K562 (cell line): ENCODE data around the gene DOCK8. TPM values are rescaled to one million over a fixed set of nuclear protein-coding genes. Genes with fewer than 3 reads are reported as not detected.

Experiments used
- ATAC-seq: fragments of 200-7000 bp; cut with Tn5 transposase; 3 replicates; pipeline ENCODE4 v1.9.1; 2020; ENCODE audit warnings: moderate library complexity
- BruUV-seq: library from RNA; stranded (reverse); fragments of 400-500 nt; replicated peaks from 2 replicates; lab custom pipeline; 2021; lab: Mats Ljungman, UMichigan
- CTCF ChIA-PET: fragments of 300-600 bp; formaldehyde crosslinking; extraction: SDS; loops from one replicate; lab custom pipeline; 2021; ENCODE audit warnings: low intra/inter-chr PET ratio; lab: Yijun Ruan, JAX
- POLR2A ChIA-PET: fragments of 300-600, 350-650 bp; sonication (Branson Sonifier 250); formaldehyde crosslinking; extraction: SDS; loops from one replicate; lab custom pipeline; 2021; ENCODE audit warnings: antibody characterized with exemption, inconsistent platforms; lab: Yijun Ruan, JAX
- DNase-seq, 4 experiments: peaks; one replicate each; pipeline versions ENCODE4 v3.0.0 to v3.0.0-alpha.2; 2011 to 2018; ENCODE audit warnings: low spot score in 3 of 4, mixed read lengths in 3 of 4; ENCODE audit errors: extremely low read depth in 1 of 4
- FAIRE-seq: peaks from 2 replicates; lab custom pipeline; 2011; peaks lifted over from hg19 to GRCh38; lab: Jason Lieb, UNC
- H2AFZ ChIP-seq: 2 replicates; pipeline ENCODE4 v1.6.0; 2011; ENCODE audit warnings: low read depth, low read length, control low read depth, inconsistent platforms
- H3K27ac ChIP-seq: fragments of 200-600 bp; 3 replicates; pipeline ENCODE4 v1.8.0; 2011; ENCODE audit warnings: low read depth, mild to moderate bottlenecking, control low read depth, inconsistent platforms, low read length, moderate library complexity, mixed read lengths; ENCODE audit errors: extremely low read depth
- H3K27me3 ChIP-seq, 2 experiments: fragments of 300-600 bp in 1 of 2; 2 replicates in 1 of 2; 3 replicates in 1 of 2; pipeline versions ENCODE4 v1.6.0 to v1.8.0; 2011; ENCODE audit warnings: inconsistent platforms in 2 of 2, low read length in 2 of 2, mild to moderate bottlenecking in 1 of 2, mixed read lengths in 1 of 2, moderate library complexity in 1 of 2; ENCODE audit not compliant: control insufficient read depth in 2 of 2, insufficient read depth in 2 of 2
- H3K36me3 ChIP-seq: fragments of 300-600 bp; 3 replicates; pipeline ENCODE4 v1.8.0; 2011; ENCODE audit warnings: mild to moderate bottlenecking, low read length, inconsistent platforms; ENCODE audit not compliant: control insufficient read depth, insufficient read depth
- H3K4me1 ChIP-seq, 2 experiments: fragments of 200-600 bp in 1 of 2; replicated peaks in 1 of 2; 2 replicates in 1 of 2; 3 replicates in 1 of 2; pipeline versions ENCODE4 v1.5.1 to v1.8.0; 2011; ENCODE audit warnings: inconsistent platforms in 2 of 2, low read length in 2 of 2, mild to moderate bottlenecking in 1 of 2, mixed read lengths in 1 of 2, moderate library complexity in 1 of 2; ENCODE audit not compliant: control insufficient read depth in 2 of 2, insufficient read depth in 2 of 2
- H3K4me2 ChIP-seq: 2 replicates; pipeline ENCODE4 v1.6.1; 2011; ENCODE audit warnings: low read length, control low read depth, inconsistent platforms, mixed read lengths; ENCODE audit not compliant: insufficient read depth
- H3K4me3 ChIP-seq: fragments of 200-600 bp; sonication (generic), shearing (Covaris generic); 2 replicates; pipeline ENCODE4 v1.5.1; 2016; ENCODE audit warnings: control low read depth, inconsistent platforms
- H3K79me2 ChIP-seq: fragments of 200-600 bp; 3 replicates; pipeline ENCODE4 v1.8.0; 2011; ENCODE audit warnings: low read length, inconsistent platforms; ENCODE audit not compliant: control insufficient read depth, insufficient read depth
- H3K9ac ChIP-seq, 2 experiments: 2 replicates each; pipeline versions ENCODE4 v1.6.0 to v1.6.1; 2011; ENCODE audit warnings: low read depth in 2 of 2, low read length in 2 of 2, control low read depth in 1 of 2, inconsistent platforms in 1 of 2, mild to moderate bottlenecking in 1 of 2, mixed read lengths in 1 of 2; ENCODE audit not compliant: insufficient read depth in 1 of 2
- H3K9me1 ChIP-seq: one replicate; pipeline ENCODE4 v1.6.0; 2011; ENCODE audit warnings: inconsistent platforms, mild to moderate bottlenecking, low read length, moderate library complexity; ENCODE audit not compliant: control insufficient read depth, insufficient read depth
- H3K9me3 ChIP-seq: replicated peaks from 2 replicates; pipeline ENCODE4 v1.5.1; 2011; ENCODE audit warnings: low read depth, low read length, inconsistent platforms; ENCODE audit not compliant: control insufficient read depth, insufficient read depth
- H4K20me1 ChIP-seq: replicated peaks from 2 replicates; pipeline ENCODE4 v1.6.1; 2011; ENCODE audit warnings: low read length, inconsistent platforms, mixed read lengths; ENCODE audit not compliant: control insufficient read depth, insufficient read depth
- CAMTA2 ChIP-seq: fragments of 250-450 bp; sonication (Bioruptor Pico); conservative IDR thresholded peaks from 2 replicates; pipeline ENCODE4 v1.5.1; 2022
- EP300 ChIP-seq: IDR thresholded peaks from 2 replicates; pipeline ENCODE4 v1.6.1; 2012; ENCODE audit warnings: low read length, improper control_type of control experiment
- NFE2L1 ChIP-seq: fragments of 450-650 bp; IDR thresholded peaks from 2 replicates; pipeline ENCODE4 v1.6.1; 2016; ENCODE audit warnings: missing genetic modification characterization, low read depth, mild to moderate bottlenecking, missing compliant biosample characterization, moderate library complexity, borderline replicate concordance
- POLR2B ChIP-seq: fragments of 450-650 bp; IDR thresholded peaks from 2 replicates; pipeline ENCODE4 v1.6.1; 2018; ENCODE audit warnings: low read depth; ENCODE audit not compliant: partially characterized antibody
- SMAD4 ChIP-seq: fragments of 250-450 bp; sonication (Bioruptor Pico); conservative IDR thresholded peaks from 2 replicates; pipeline ENCODE4 v1.8.0; 2021; ENCODE audit warnings: inconsistent platforms, mild to moderate bottlenecking, moderate library complexity
- TRIM28 ChIP-seq: fragments of 450-650 bp; IDR thresholded peaks from 2 replicates; pipeline ENCODE4 v1.6.1; 2017
- WHSC1 ChIP-seq: IDR thresholded peaks from one replicate; pipeline ENCODE4 v1.6.1; 2012; ENCODE audit warnings: low read length, control low read depth, inconsistent platforms
- ZNF133 ChIP-seq: fragments of 250-450 bp; sonication (Bioruptor Pico); IDR thresholded peaks from 2 replicates; pipeline ENCODE4 v1.4.0; 2020; ENCODE audit warnings: mild to moderate bottlenecking
- ZNF143 ChIP-seq: sonication (generic); formaldehyde crosslinking; IDR thresholded peaks from 2 replicates; pipeline ENCODE4 v1.9.0; 2022; ENCODE audit warnings: mild to moderate bottlenecking, missing genetic modification reagents
- ZNF584 ChIP-seq: fragments of 200-800 bp; sonication (Bioruptor generic); IDR thresholded peaks from 2 replicates; pipeline ENCODE4 v1.6.1; 2016; ENCODE audit warnings: low read depth, mild to moderate bottlenecking, missing genetic modification characterization, missing compliant biosample characterization
- WGBS: fragments of 100-300 bp; shearing (Covaris generic); methylation state at CpG from one replicate; pipeline ENCODE4 v1.1.6; 2016; ENCODE audit warnings: low coverage, mixed read lengths; ENCODE audit not compliant: insufficient coverage; ENCODE audit errors: missing lambda C conversion rate; 5-methylcytosine and 5-hydroxymethylcytosine counted together
- in situ Hi-C: fragments of 300-500 bp; cut with MboI; formaldehyde crosslinking; loops from 4 replicates; pipeline ENCODE4 v1.15.0; 2018; ENCODE audit warnings: inconsistent platforms, mixed read lengths
- intact Hi-C: fragments of 100-400 bp; cut with micrococcal nuclease; formaldehyde crosslinking; loops from 2 replicates; pipeline ENCODE4 v1.14.2; 2022
- polyA plus RNA-seq, 8 experiments: library from polyadenylated mRNA; depleted of rRNA in 4 of 8; stranded (reverse) in 5 of 8; unstranded in 3 of 8; fragments of >200 nt; fragmentation: Nextera tagmentation in 2 of 8; fragmentation: Illumina TruSeq in 1 of 8; extraction: Ambion mirVana in 2 of 8; extraction: Trizol in 1 of 8; gene quantifications; 2 replicates each; pipeline versions ENCODE4 v1.2.1 to v1.2.3, GENCODE V29; 2011 to 2014; ENCODE audit warnings: inconsistent platforms in 1 of 8, missing spikeins in 1 of 8
- total RNA-seq, 7 experiments: library from RNA; depleted of rRNA in 6 of 7; stranded (reverse); fragments of >200 nt in 6 of 7; fragmentation: Illumina TruSeq in 2 of 7; extraction: Trizol in 2 of 7; gene quantifications; 2 replicates each; pipeline versions ENCODE4 v1.2.1 to v1.2.3, GENCODE V29; 2011 to 2021; ENCODE audit warnings: low replicate concordance in 1 of 7
- TF ChIP-seq, protein P1 (sequence below): IDR thresholded peaks from 2 replicates; pipeline ENCODE4 v1.6.1; 2011; ENCODE audit warnings: borderline replicate concordance, low read depth, mild to moderate bottlenecking, moderate library complexity, low read length; ENCODE audit not compliant: insufficient read depth, poor library complexity, severe bottlenecking
- TF ChIP-seq, protein P2 (sequence below): fragments of 450-650 bp; IDR thresholded peaks from 2 replicates; pipeline ENCODE4 v1.6.1; 2017; ENCODE audit warnings: antibody characterized with exemption

DOCK8 gene
- total and polyA plus RNA-seq, 9 of the 15 experiments (the other 6 are each of a cell fraction or from before 2014, with no cell fraction given), result 14.4 to 53.8 (median 25.1) TPM

DNA sequence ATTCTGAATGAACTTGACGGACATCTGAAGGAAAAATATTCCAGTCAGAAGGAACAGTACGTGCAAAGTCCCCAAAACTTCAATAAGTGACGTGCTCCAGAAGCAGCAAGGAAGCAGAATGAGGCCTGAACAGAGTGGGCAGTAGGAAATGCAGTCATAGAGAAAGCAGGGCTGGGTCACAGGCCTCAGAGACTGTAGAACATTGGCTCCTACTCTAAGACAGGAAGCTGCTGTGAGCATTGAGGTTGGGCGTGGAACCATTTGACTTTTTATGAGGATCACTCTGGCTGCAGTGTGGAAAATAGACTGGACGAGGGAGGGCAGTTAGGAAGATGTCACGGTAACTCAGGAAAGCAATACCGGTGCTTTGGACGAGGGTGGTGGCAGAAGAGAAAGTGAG, 64.0 kb downstream of the DOCK8 start (continued):
- TF ChIP-seq, protein P1, sequence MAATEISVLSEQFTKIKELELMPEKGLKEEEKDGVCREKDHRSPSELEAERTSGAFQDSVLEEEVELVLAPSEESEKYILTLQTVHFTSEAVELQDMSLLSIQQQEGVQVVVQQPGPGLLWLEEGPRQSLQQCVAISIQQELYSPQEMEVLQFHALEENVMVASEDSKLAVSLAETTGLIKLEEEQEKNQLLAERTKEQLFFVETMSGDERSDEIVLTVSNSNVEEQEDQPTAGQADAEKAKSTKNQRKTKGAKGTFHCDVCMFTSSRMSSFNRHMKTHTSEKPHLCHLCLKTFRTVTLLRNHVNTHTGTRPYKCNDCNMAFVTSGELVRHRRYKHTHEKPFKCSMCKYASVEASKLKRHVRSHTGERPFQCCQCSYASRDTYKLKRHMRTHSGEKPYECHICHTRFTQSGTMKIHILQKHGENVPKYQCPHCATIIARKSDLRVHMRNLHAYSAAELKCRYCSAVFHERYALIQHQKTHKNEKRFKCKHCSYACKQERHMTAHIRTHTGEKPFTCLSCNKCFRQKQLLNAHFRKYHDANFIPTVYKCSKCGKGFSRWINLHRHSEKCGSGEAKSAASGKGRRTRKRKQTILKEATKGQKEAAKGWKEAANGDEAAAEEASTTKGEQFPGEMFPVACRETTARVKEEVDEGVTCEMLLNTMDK, result no peak
- TF ChIP-seq, protein P2, sequence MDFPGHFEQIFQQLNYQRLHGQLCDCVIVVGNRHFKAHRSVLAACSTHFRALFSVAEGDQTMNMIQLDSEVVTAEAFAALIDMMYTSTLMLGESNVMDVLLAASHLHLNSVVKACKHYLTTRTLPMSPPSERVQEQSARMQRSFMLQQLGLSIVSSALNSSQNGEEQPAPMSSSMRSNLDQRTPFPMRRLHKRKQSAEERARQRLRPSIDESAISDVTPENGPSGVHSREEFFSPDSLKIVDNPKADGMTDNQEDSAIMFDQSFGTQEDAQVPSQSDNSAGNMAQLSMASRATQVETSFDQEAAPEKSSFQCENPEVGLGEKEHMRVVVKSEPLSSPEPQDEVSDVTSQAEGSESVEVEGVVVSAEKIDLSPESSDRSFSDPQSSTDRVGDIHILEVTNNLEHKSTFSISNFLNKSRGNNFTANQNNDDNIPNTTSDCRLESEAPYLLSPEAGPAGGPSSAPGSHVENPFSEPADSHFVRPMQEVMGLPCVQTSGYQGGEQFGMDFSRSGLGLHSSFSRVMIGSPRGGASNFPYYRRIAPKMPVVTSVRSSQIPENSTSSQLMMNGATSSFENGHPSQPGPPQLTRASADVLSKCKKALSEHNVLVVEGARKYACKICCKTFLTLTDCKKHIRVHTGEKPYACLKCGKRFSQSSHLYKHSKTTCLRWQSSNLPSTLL, result no peak
- TF ChIP-seq TRIM28 (no peak), CAMTA2 (CRISPR knock-in tag) (no peak), SMAD4 (no peak), ZNF143 (CRISPR knock-in tag) (no peak)

DNA sequence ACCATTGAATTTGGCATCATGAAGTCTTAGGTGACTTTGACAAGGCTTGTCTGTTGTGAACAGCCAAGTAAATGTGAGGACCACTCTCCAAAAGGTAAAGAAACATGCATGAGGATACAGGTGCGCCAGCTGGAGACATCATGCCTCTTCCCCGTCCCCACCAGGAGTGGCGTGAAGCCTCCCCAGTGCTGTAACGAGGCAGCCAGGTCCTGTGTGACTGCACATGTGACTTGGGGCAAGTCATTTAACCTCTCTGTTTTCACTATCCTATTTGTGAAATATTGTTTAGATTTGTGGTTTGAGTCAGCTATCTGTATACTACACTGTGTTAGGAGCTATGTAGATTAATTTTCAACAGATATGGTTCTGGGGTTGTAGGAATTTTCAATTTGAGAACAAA, 65.0 kb downstream of the DOCK8 start:
- no peaks in the 10 kb centered on the region for H4K20me1 ChIP-seq
- no peaks in the 10 kb centered on the region for H3K27me3 ChIP-seq
- 85% methylated on average over 4 of the region's 4 CpGs for WGBS
- in situ Hi-C loops (no loop called here), intact Hi-C loops (no loop called here)
- no peak overlapping the region for H2AFZ ChIP-seq
- ChIA-PET POLR2A (interaction anchor here (0.6 kb wide), 1 partner anchor 183 kb away, joined by 3 read pairs; no protein-coding TSS in a partner anchor), CTCF (no interaction called here)
- peaks cover 85% of the 10 kb centered on the region for H3K79me2 ChIP-seq
- no peak overlapping the region for H3K4me3 ChIP-seq
- no peak overlapping the region for H3K9ac ChIP-seq
- DNase-seq (no peak), ATAC-seq (no peak; the same call in 2 of the 3 replicates), FAIRE-seq (no peak)
- no peaks in the 10 kb centered on the region for H3K9me3 ChIP-seq
- H3K4me1 ChIP-seq, result peaks cover 0 to 19% of the 10 kb centered on the region in 2 experiments; a peak in 3 of 5 replicates
- no peak overlapping the region for H3K4me2 ChIP-seq
- no TSS peak for BruUV-seq
- H3K36me3 ChIP-seq, result peaks cover 58% of the 10 kb centered on the region; the same call in 2 of the 3 replicates
- TF ChIP-seq NFE2L1 (tag), result no peak
- no peak for TF ChIP-seq WHSC1
- TF ChIP-seq POLR2B, result no peak
- no peak for TF ChIP-seq EP300
- no peak for TF ChIP-seq ZNF584 (CRISPR knock-in tag)
- no peak for TF ChIP-seq ZNF133
- H3K27ac ChIP-seq, result no peak overlapping the region
- H3K9me1 ChIP-seq, result no peaks in the 10 kb centered on the region
